Progenitor cell of endocrine pancreas (in vitro differentiated cells): ENCODE data around the gene SOBP. TPM values are rescaled to one million over a fixed set of nuclear protein-coding genes. Genes with fewer than 3 reads are reported as not detected.

Experiments used
- DNase-seq: peaks from one replicate; pipeline ENCODE4 v3.0.0; 2021; ENCODE audit warnings: low spot score; ENCODE audit not compliant: unreplicated experiment
- H3K27ac Mint-ChIP-seq: 2 replicates; pipeline ENCODE4 v1.8.0; 2021; ENCODE audit warnings: mild to moderate bottlenecking, moderate library complexity, mixed read lengths
- H3K27me3 Mint-ChIP-seq: 2 replicates; pipeline ENCODE4 v1.8.0; 2021; ENCODE audit warnings: mixed read lengths
- H3K36me3 Mint-ChIP-seq: 2 replicates; pipeline ENCODE4 v1.8.0; 2022; ENCODE audit warnings: mixed read lengths; ENCODE audit not compliant: insufficient read depth
- H3K4me1 Mint-ChIP-seq: 2 replicates; pipeline ENCODE4 v1.8.0; 2021; ENCODE audit warnings: low read depth, mixed read lengths
- H3K4me3 Mint-ChIP-seq: 2 replicates; pipeline ENCODE4 v1.8.0; 2021; ENCODE audit warnings: low read depth, mild to moderate bottlenecking, moderate library complexity, mixed read lengths
- H3K9me3 Mint-ChIP-seq: 2 replicates; pipeline ENCODE4 v1.8.0; 2021; ENCODE audit warnings: low read depth, mixed read lengths
- CTCF ChIP-seq: fragments of 200-600 bp; sonication (generic); IDR thresholded peaks from one replicate; pipeline ENCODE4 v1.5.0; 2021; ENCODE audit warnings: antibody characterized with exemption, mild to moderate bottlenecking; ENCODE audit not compliant: unreplicated experiment
- total RNA-seq: library from RNA; stranded (reverse); gene quantifications from 2 replicates; pipeline ENCODE4 v1.2.1, GENCODE V29; 2021

SOBP gene
- total RNA-seq, 1 donor from 2014 or later: 17.0 TPM

GRCh38 chr6:107674995-107675738 is 185.2 kb downstream of the SOBP start:
- Mint-ChIP-seq H3K4me3 (peak overlapping the region; percentile 56), H3K4me1 (peaks cover 11% of the 10 kb centered on the region), H3K27ac (peak overlapping the region; percentile 96), H3K36me3 (no peaks in the 10 kb centered on the region), H3K9me3 (no peaks in the 10 kb centered on the region), H3K27me3 (peaks cover 9% of the 10 kb centered on the region)
- DNase-seq: peak; percentile 75
- TF ChIP-seq CTCF: peak; percentile 86

DNA sequence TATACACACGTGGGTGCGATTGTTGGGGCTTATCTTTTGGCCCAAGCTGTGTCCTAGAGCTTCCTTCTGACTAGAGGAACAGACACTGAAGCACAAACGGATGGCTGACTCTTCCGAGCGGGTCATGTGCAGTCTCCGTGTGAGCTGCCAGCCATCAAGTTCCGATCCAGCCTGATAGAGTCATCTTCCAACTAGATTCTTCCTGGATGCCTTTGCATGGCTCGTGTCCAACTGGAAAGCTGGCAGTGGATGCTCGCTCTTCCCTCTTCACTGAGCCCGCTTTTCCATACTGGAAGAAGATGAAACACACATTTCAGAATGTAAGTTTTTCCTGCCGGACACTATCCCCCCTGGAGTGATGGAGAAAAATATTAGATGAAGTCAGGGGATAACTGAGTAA is 186.1 kb downstream of the SOBP start:
- peaks cover 9% of the 10 kb centered on the region for H3K27me3 Mint-ChIP-seq
- H3K27ac Mint-ChIP-seq: no peak overlapping the region
- no peak for DNase-seq
- no peaks in the 10 kb centered on the region for H3K9me3 Mint-ChIP-seq
- TF ChIP-seq CTCF: no peak
- H3K4me1 Mint-ChIP-seq: peaks cover 6% of the 10 kb centered on the region
- no peaks in the 10 kb centered on the region for H3K36me3 Mint-ChIP-seq
- H3K4me3 Mint-ChIP-seq: no peak overlapping the region

DNA sequence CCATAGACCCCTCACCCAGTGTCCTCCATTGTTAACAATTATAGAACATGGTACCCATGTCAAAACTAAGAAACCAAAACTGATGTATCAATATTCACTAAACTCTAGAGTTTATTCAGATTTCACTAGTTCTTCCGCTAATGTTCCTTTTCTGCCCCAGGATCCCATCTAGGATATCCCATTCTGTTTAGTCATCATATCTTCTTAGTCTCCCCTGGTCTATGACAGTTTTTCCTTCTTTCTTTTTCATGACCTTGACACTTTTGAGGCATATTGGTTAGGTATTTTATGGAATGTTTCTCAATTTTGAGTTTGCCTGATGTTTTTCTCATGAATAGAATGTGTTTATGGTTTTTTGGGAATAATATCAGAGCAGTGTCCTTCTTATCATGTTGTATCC is 187.5 kb downstream of the SOBP start:
- Mint-ChIP-seq H3K27me3 (peaks cover 9% of the 10 kb centered on the region), H3K4me3 (no peak overlapping the region), H3K36me3 (no peaks in the 10 kb centered on the region), H3K4me1 (peaks cover 5% of the 10 kb centered on the region), H3K9me3 (no peaks in the 10 kb centered on the region), H3K27ac (no peak overlapping the region)
- no peak for DNase-seq
- no peak for TF ChIP-seq CTCF

- Mint-ChIP-seq H3K36me3 (no peaks in the 10 kb centered on the region), H3K27me3 (peaks cover 9% of the 10 kb centered on the region), H3K4me1 (peaks cover 3% of the 10 kb centered on the region), H3K9me3 (peaks cover 3% of the 10 kb centered on the region), H3K4me3 (no peak overlapping the region), H3K27ac (no peak overlapping the region)
- no peak for TF ChIP-seq CTCF
- DNase-seq: no peak
Observed at GRCh38 chr6:107679457-107679856, 189.5 kb downstream of the SOBP start.

DNA sequence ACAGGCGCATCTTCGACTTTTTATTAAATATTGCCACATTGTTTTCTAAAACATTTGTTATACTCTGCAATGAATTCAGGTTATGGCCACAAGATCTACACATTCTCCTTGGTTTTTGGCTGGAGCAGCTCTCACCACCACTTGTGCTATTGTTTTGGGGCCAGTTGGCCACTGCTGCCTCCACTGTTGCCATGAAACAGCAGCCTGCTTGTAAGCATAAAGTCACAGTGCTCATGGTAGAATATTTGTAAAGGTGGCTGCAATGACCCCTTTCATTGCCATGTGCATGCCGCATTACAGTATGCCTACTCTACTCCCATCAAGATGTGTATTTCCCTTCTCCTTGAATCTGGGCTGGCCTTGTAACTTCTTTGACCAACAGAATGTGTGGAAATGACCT is 192.8 kb downstream of the SOBP start:
- Mint-ChIP-seq H3K36me3 (no peaks in the 10 kb centered on the region), H3K9me3 (peaks cover 6% of the 10 kb centered on the region), H3K27me3 (no peaks in the 10 kb centered on the region), H3K4me1 (no peaks in the 10 kb centered on the region), H3K4me3 (no peak overlapping the region), H3K27ac (no peak overlapping the region)
- no peak for DNase-seq
- no peak for TF ChIP-seq CTCF
